SU-DHL-6 (cell line): ENCODE measurements around the gene IVNS1ABP.

Experiments used
- CTCF ChIP-seq: fragments of 200-600 bp; sonication (generic); IDR thresholded peaks from one replicate; pipeline ENCODE4 v1.5.1; 2017; ENCODE audit warnings: antibody characterized with exemption, mild to moderate bottlenecking, low read length, moderate library complexity; ENCODE audit not compliant: insufficient read depth, poor library complexity, severe bottlenecking
- EZH2phosphoT487 ChIP-seq: fragments of 200-600 bp; sonication (generic), shearing (Covaris generic); conservative IDR thresholded peaks from 2 replicates; pipeline ENCODE4 v1.6.1; 2018; ENCODE audit warnings: mild to moderate bottlenecking, antibody characterized with exemption, low read length, moderate library complexity, mixed read lengths

- TF ChIP-seq CTCF (no peak), EZH2phosphoT487 (no peak)
Observed at GRCh38 chr1:185267701-185268100, 49.3 kb downstream of the IVNS1ABP start.
